HG02938 (cell line): ENCODE results near the gene SECTM1.

Source experiments
- ATAC-seq: cut with Tn5 transposase; IDR thresholded peaks from one replicate; pipeline ENCODE4 v1.9.1; 2021; ENCODE audit warnings: mild to moderate bottlenecking, moderate library complexity; ENCODE audit not compliant: unreplicated experiment

The SECTM1 gene

GRCh38 chr17:82317394-82318168 is 16.0 kb downstream of the SECTM1 start, which contains the start of gene CD7:
Gene CD7, minus strand, starts transcription at chr17:82317608. Its CDS starts 113 bp downstream, at chr17:82317495.
- no peak for ATAC-seq

DNA sequence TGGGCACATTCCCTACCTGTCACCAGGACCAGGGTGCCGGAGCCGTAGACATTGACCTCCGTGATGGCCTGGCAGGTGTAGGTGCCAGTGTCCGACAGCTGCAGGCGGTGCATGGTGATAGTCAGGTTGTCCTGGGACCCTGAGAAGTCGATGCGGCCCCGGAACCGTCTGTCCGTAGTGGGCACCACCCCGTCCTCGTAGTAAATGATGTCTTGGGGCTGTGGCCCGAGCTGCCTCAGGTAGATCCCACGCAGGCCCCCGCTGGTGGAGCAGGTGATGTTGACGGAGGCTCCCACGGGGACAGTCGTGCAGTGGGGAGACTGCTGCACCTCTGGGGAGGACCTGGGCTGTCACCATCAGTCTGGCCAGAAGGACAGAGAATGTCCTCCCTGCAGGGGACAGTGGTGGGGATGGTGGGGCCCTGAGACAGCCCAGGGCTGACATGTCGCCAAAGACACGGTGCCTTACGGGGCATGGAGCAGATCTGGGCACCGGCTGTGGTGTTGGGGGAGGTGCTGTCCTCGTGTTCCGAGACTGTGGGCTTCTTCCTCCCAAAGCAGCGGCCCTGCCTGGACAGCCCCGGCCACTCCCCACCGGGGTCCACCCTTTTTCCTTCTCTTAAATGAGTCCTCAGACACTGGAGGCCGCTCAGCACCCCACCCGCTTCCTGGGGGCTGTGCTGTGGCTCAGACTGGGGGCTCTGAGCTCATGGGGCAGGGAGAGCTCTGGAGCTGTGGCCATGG is 16.7 kb downstream of the SECTM1 start:
- ATAC-seq: no peak

DNA sequence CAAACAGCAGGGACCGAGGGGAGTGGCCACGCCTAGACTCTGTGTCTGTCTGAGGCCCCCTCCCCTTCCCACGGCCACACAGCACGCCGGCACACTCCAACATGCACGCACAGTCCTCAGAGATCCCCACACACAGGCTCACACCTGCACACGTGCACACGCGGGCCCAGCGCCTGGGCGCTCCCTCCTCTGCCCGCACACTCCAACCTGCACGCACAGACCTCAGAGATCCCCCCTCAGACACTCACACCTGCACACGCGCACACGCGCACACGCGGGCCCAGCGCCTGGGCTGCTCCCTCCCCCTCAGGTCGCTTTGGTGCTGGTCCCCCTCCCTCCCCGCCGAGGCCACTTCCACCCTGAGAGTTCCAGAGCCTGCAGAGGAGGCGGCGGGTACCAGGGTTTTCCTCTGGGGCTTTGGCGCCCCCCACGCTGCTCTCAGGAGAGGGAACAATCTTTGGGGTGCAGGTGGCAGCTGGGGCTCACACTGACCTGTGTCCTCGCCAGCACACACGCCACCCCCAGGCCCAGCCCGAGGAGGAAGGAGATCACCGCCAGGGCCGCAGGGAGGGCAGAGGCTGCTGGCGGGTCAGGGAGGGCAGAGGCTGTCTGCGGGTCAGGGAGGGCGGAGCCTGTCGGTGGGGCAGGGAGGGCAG is 17.7 kb downstream of the SECTM1 start:
- ATAC-seq: no peak

- ATAC-seq: no peak
These were observed 18.6 kb downstream of the SECTM1 start for GRCh38 chr17:82314727-82315605.

DNA sequence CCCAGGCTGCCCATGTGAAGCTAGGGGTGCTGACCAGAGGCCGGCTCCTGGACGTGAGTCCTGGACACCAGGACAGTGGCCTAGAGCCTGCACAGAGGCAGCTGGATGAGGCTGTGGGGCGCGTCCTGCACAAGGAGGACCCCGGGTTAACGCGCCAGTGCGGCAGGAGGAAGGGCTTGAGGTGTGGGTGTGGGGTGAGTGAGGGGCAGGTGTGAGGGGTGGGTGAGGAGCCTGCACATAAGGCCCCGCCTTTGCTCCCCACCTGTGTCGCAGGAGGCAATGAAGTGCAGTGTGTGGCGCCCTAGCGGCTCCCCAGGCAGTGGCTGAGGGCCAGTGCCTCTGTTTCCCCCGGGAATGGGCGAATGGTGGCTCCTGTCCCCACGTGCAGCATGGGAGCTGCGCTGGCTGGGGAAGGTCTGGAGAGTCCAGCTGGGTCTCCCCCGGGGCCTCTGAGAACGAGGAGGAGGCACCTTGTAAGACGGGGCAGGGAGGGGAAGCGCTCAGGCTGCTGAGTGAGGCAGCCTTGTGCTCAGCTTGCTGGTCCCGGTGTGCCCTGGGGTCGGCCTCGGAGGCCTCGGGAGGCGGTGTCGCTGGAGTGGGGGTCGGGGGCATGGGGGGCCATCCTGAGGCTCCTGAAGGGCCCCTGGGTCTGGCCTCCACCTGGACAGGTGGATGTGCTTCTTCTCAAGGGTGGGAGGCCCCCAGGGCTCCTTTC is 19.4 kb downstream of the SECTM1 start:
- no peak for ATAC-seq

DNA sequence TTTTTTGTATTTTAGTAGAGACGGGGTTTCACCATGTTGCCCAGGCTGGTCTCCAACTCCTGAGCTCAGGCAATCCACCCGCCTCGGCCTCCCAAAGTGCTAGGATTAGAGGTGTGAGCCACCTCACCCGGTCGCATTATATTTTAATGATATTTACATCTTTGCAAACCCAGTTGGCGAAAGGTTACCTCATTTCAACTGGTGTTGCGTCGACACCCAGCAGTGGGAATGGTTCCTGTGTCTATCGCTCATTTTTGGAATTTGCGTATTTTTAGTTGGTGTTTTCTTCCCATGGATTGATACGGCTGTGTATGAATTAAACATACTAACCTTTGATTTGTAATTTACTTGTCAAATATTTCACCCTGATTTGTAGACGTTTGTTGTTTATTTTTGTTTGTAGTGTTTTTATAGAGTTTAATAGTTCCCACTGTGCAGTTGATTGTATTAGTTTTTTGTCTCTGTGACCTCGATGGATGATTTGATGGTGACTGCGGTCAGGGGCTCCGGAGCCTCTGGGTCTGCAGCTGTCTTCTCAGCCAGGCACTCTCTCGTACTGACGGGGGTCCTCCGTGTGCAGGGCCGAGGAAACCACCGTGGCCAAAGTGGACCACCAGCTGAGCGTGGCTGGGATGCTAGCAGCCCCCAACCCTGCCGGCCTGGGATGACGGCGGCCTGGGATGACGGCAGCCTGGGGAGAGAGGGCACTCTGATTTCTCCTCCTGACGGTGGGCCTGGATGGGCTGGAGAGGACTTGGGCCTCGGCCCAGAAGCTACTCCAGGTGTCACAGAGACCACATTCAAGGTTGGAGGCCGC is 20.2 kb downstream of the SECTM1 start:
- no peak for ATAC-seq

- ATAC-seq: no peak
These were observed 21.6 kb downstream of the SECTM1 start for GRCh38 chr17:82311971-82312370.

- no peak for ATAC-seq
These were observed 22.7 kb downstream of the SECTM1 start for GRCh38 chr17:82310877-82311276.

DNA sequence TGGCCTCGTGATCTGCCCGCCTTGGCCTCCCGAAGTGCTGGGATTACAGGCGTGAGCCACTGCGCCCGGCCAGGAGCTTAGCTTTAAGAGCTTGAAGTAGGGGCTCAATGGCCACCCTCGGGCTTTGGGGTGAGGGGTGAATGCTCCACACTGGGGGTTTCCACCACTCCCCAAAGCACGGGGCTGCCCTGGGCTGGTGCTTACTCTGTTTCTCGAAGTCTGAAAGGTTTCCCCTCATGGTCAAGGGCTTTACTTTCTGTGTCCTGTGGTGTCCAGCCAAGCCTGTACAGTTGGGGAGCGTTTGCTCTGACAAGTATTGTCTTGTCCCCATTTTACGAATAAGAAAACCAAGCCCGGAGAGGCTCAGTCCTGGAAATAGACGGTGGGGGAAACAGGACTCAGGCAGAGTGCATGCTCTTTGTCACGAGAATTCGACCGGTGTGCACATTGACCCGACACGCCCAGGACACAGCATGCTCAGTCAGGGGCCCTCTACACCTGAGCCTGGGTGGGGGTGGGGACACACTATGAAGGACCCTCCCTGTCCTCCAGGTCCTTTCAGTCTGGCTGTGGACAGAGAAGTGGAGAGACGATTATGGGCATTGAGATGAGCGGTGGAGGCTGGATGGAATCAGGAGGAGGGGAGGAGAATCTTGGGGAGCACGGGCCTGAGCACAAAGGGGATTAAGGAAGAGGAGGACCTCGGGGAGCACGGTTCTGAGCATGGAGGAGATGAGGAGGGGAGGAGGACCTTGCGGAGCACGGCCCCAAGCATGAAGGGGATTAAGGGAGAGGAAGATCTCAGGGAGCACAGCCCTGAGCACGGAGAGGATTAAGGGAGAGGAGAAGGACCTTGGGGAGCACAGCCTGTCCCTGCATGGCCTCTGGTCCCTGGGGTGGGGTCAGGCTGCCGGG is 23.7 kb downstream of the SECTM1 start:
- no peak for ATAC-seq

- no peak for ATAC-seq
These were observed 27.8 kb downstream of the SECTM1 start for GRCh38 chr17:82305727-82306300.

- ATAC-seq: no peak
These were observed 28.5 kb downstream of the SECTM1 start for GRCh38 chr17:82304826-82305726.

DNA sequence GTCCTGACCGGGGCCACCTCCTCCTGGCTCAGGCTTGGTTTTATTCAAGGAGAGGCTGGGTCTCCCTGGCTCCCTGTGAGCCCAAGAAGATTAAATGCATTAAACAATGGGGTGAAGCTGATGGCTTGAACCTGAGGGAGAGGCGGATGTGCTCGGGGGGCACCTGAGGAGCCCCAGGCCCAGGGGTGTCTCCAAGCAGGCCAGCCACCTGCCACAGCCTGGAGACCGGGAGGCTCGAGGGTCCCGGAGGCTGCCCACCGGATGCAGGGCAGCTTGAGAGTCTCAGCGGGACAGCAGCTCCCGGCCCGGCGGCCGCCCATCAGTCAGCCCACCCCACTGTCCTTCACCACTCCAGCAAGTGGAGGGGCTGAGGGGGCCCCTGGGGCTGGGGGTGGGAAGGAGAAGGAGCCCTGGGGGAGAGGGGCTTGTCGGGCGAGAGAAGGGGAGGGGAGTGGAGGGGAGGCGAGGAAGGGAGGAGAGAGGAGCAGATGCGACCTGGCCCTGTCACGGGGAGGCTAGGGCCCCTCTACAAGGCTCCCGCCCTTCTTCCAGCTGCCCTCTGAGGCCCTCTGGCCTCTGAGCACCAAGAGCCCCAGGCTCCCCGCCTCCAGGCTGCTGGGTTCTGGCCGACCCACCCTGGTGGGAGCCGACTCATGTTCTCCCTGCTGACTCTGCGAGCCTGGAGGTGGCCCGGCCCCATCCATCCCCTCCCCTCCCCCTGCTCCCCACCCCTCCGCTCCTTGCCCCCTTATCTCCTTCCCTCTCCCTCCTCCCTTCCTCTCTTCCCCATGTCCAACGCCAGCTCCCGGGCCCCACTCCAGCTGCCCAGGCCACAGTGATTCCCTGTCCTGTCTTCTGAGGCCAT is 29.4 kb downstream of the SECTM1 start:
- ATAC-seq: no peak

DNA sequence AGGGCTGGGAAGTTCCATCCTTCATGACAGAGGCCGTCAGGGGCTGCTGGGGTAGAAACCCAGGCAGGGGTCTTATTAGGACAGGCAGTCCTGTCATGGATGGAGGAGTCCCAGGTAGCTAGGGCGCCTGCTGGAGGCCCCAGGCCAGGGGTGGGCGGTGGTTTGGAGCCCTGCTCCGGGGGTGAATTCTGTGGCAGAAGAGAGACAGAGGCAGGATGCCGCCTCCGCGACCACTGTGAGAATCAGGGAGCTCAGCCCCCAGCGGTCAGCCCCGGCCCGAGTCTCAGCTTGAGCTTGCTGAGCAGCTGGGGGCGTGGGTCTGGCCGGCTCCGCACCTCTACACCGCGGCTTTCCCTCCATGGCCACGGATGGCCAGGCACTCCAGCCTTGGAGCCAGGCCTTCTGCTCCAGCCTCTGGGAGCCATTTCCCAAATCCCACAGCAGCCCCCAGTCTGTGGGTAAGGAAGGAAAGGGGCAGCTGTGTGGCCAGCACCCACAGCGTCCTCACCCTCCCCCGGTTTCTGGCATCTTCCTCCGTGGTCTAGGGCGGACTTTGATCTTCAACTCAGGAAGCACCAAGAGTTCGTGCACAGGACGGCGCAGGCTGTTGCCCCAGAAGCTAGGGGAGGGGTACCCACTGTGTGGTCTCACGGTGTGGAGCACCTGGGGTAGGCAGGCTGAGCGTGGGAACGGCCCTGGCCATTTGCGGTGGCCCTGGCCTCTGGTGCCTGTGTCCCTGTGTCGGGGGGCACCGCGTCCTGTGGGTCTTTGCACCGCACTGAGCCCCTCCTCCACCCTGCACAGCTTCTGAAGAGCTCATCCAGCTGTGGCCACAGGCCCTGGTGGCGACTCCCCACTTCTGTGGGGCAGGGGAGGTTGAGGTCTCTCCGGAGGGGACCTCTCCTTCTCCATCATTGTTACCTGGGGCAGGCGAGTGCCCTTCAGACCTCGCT is 30.3 kb downstream of the SECTM1 start:
- ATAC-seq: no peak

DNA sequence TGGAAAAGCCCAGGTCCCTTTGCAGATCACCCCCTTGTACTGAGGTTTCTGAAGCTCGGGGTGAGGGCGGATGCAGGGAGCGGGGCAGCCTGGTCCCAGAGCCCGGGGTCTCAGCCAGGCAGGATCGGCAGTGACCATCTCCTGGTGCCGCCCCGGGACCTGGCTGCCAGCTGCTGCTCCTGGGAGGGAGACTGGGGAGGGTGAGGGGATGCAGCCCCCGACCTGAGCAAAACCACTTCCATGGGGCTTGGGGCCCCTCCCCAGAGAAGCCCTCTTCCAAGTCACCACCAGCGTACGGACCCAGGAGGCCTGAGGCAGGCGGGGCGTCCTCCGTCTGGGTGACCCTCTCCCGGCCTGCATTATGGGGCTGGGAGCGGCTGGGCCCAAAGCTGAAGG is 31.0 kb downstream of the SECTM1 start:
- no peak for ATAC-seq
